HG03469 (cell line): ENCODE data around the gene CLGN.

ENCODE experiments used
- ATAC-seq: cut with Tn5 transposase; IDR thresholded peaks from one replicate; pipeline ENCODE4 v1.9.1; 2021; ENCODE audit warnings: mild to moderate bottlenecking, moderate library complexity, moderate number of reproducible peaks; ENCODE audit not compliant: unreplicated experiment

Gene CLGN

GRCh38 chr4:140342620-140343019 is 84.8 kb downstream of the CLGN start:
- ATAC-seq, result no peak
